PC-9 (cell line): ENCODE results near the gene WDR3. TPM values are rescaled to one million over a fixed set of nuclear protein-coding genes. Genes with fewer than 3 reads are reported as not detected.

Source experiments
- BruUV-seq: library from RNA; stranded (reverse); fragments of 400-500 nt; replicated peaks from 2 replicates; lab custom pipeline; 2021; lab: Mats Ljungman, UMichigan
- CTCF ChIA-PET: fragments of 300-600 bp; sonication (Branson Sonifier 250); formaldehyde crosslinking; loops from one replicate; lab custom pipeline; 2022; ENCODE audit warnings: antibody characterized with exemption; lab: Charles Lee
- POLR2A ChIA-PET: fragments of 300-600 bp; sonication (Branson Sonifier 250); formaldehyde crosslinking; loops from one replicate; lab custom pipeline; 2022; ENCODE audit warnings: antibody characterized with exemption; ENCODE audit not compliant: unreplicated experiment; lab: Charles Lee
- DNase-seq, 2 experiments: peaks; one replicate each; pipeline versions ENCODE4 v3.0.0 to v3.0.0-alpha.2; 2015 to 2022; ENCODE audit warnings: mixed read lengths in 1 of 2
- H2AFZ ChIP-seq: fragments of 200-600 bp; sonication (generic); 2 replicates; pipeline ENCODE4 v1.8.1; 2017; ENCODE audit warnings: antibody characterized with exemption
- H3F3A ChIP-seq: fragments of 200-600 bp; sonication (generic); 2 replicates; pipeline ENCODE4 v1.8.1; 2017; ENCODE audit warnings: antibody characterized with exemption, mild to moderate bottlenecking, low read depth; ENCODE audit not compliant: insufficient read depth
- H3K27ac ChIP-seq: fragments of 200-600 bp; sonication (generic); 2 replicates; pipeline ENCODE4 v1.6.1; 2016; ENCODE audit warnings: mixed run types
- H3K27me3 ChIP-seq: fragments of 200-600 bp; sonication (generic); 2 replicates; pipeline ENCODE4 v1.6.1; 2016; ENCODE audit warnings: low read depth, mixed run types; ENCODE audit not compliant: insufficient read depth
- H3K36me3 ChIP-seq: fragments of 200-600 bp; sonication (generic); 2 replicates; pipeline ENCODE4 v1.6.1; 2016; ENCODE audit warnings: low read depth, mixed run types
- H3K4me1 ChIP-seq: fragments of 200-600 bp; sonication (generic); replicated peaks from 2 replicates; pipeline ENCODE4 v1.6.1; 2016; ENCODE audit warnings: mixed run types; ENCODE audit not compliant: insufficient read depth
- H3K4me2 ChIP-seq: fragments of 200-600 bp; sonication (generic); 2 replicates; pipeline ENCODE4 v1.6.1; 2017; ENCODE audit warnings: mixed run types
- H3K4me3 ChIP-seq: fragments of 200-600 bp; sonication (generic); 2 replicates; pipeline ENCODE4 v1.6.1; 2016; ENCODE audit warnings: mixed run types
- H3K79me2 ChIP-seq: fragments of 200-600 bp; sonication (generic); 2 replicates; pipeline ENCODE4 v1.6.1; 2017; ENCODE audit warnings: low read depth, mixed run types
- H3K9me2 ChIP-seq: fragments of 200-600 bp; sonication (generic); 2 replicates; pipeline ENCODE4 v1.8.1; 2017; ENCODE audit warnings: mild to moderate bottlenecking; ENCODE audit not compliant: insufficient read depth
- H3K9me3 ChIP-seq: fragments of 200-600 bp; sonication (generic); 2 replicates; pipeline ENCODE4 v1.8.1; 2016; ENCODE audit warnings: low read depth; ENCODE audit not compliant: insufficient read depth
- H4K20me1 ChIP-seq: fragments of 200-600 bp; sonication (generic); 2 replicates; pipeline ENCODE4 v1.8.1; 2017; ENCODE audit not compliant: insufficient read depth
- CTCF ChIP-seq: fragments of 200-600 bp; sonication (generic); conservative IDR thresholded peaks from 2 replicates; pipeline ENCODE4 v1.6.1; 2017; ENCODE audit warnings: mixed run types, antibody characterized with exemption, mild to moderate bottlenecking, moderate library complexity
- EZH2 ChIP-seq: fragments of 200-600 bp; sonication (generic); IDR thresholded peaks from 2 replicates; pipeline ENCODE4 v1.8.0; 2017; ENCODE audit warnings: antibody characterized with exemption, low read depth
- intact Hi-C: fragments of 100-400 bp; cut with micrococcal nuclease; formaldehyde crosslinking; loops from one replicate; pipeline ENCODE4 v1.10.0; 2022; ENCODE audit not compliant: unreplicated experiment
- total RNA-seq: library from RNA; stranded (reverse); gene quantifications from 2 replicates; pipeline ENCODE4 v1.2.3, GENCODE V29; 2021

Gene WDR3
- total RNA-seq, 1 experiment from 2014 or later: 38.3 TPM

- Histone ChIP-seq H3K4me1 (no peaks in the 10 kb centered on the region), H2AFZ (no peak overlapping the region), H3K27me3 (no peaks in the 10 kb centered on the region), H3K4me2 (no peak overlapping the region), H3K36me3 (no peaks in the 10 kb centered on the region), H3K79me2 (no peaks in the 10 kb centered on the region), H3K27ac (no peak overlapping the region), H3F3A (0 out of 2 replicates have a peak, but pooled peaks cover 6% of the 10 kb centered on the region), H3K9me2 (no peaks in the 10 kb centered on the region), H4K20me1 (no peaks in the 10 kb centered on the region), H3K4me3 (no peak overlapping the region), H3K9me3 (no peaks in the 10 kb centered on the region)
- ChIA-PET CTCF (no interaction called here), POLR2A (no interaction called here)
- intact Hi-C loops: no loop called here
- BruUV-seq: no TSS peak
- DNase-seq: no peak
- TF ChIP-seq EZH2 (no peak), CTCF (no peak)
Measured at GRCh38 chr1:117971777-117972176, 42.2 kb downstream of the WDR3 start.

- no peaks in the 10 kb centered on the region for H3K36me3 ChIP-seq
- no TSS peak for BruUV-seq
- H3K79me2 ChIP-seq: no peaks in the 10 kb centered on the region
- peaks cover 29% of the 10 kb centered on the region for H3K27me3 ChIP-seq
- H3K9me2 ChIP-seq: no peaks in the 10 kb centered on the region
- H3K4me1 ChIP-seq: no peaks in the 10 kb centered on the region
- H3K9me3 ChIP-seq: no peaks in the 10 kb centered on the region
- H3K27ac ChIP-seq: no peak overlapping the region
- no peaks in the 10 kb centered on the region for H3F3A ChIP-seq
- CTCF ChIA-PET: no interaction called here
- POLR2A ChIA-PET: no interaction called here
- no peak overlapping the region for H2AFZ ChIP-seq
- TF ChIP-seq EZH2 (no peak), CTCF (no peak)
- no peak overlapping the region for H3K4me2 ChIP-seq
- no peak for DNase-seq
- no peaks in the 10 kb centered on the region for H4K20me1 ChIP-seq
- intact Hi-C loops: no loop called here
- H3K4me3 ChIP-seq: no peak overlapping the region
Measured at GRCh38 chr1:117976381-117976780, 46.8 kb downstream of the WDR3 start.

- no peak overlapping the region for H3K4me2 ChIP-seq
- no TSS peak for BruUV-seq
- H4K20me1 ChIP-seq: no peaks in the 10 kb centered on the region
- TF ChIP-seq CTCF (no peak), EZH2 (no peak)
- H3K4me1 ChIP-seq: no peaks in the 10 kb centered on the region
- peaks cover 52% of the 10 kb centered on the region for H3K27me3 ChIP-seq
- no peak overlapping the region for H3K27ac ChIP-seq
- H3K79me2 ChIP-seq: no peaks in the 10 kb centered on the region
- H3K36me3 ChIP-seq: no peaks in the 10 kb centered on the region
- H3K9me2 ChIP-seq: no peaks in the 10 kb centered on the region
- CTCF ChIA-PET: no interaction called here
- no peak overlapping the region for H2AFZ ChIP-seq
- no peaks in the 10 kb centered on the region for H3F3A ChIP-seq
- POLR2A ChIA-PET: no interaction called here
- no peak for DNase-seq
- no peak overlapping the region for H3K4me3 ChIP-seq
- H3K9me3 ChIP-seq: no peaks in the 10 kb centered on the region
- intact Hi-C loops: no loop called here
Measured at GRCh38 chr1:117981455-117982192, 52.1 kb downstream of the WDR3 start.
